GM10847 (cell line): Measurements from ENCODE around the gene PRM3.

Source experiments
- POLR2A ChIP-seq: IDR thresholded peaks from 2 replicates; pipeline ENCODE4 v1.6.1; 2011; ENCODE audit not compliant: insufficient read length; ENCODE audit errors: extremely low read depth

PRM3 gene

DNA sequence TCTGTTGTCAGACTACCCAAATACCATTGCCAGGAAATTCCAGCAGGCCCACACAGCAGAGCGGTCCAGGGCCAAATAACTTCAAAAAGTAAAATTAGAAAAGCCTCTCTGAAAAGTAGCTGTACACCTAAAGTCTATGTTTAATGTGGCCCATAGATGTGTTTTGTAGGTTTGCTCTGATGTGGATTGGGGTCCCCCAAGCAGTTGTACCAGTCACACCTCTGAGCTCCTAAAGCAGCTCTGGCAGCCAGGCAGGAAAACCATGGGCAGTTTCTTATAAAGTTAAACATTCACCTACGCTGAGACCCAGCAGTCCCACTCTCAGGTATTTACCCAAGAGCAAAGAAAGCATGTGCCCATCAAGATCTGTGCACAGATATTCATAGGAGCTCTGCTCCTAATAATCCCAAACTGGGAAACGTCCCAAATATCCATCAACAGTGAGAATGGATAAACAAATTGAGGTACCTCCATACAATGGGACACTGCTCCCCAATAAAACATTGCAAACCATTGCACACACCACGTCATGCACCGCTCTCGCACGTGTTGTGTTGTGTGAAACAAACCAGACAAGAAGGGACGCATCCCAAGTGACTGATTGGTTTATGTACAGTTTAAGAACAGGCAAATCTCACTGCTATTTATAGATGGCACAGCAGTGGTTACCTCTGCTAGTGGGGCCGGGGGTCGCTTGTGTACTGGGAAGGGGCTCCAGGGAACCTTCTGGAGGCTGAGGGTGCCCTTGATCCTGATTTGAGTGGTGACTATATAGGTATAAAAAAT is 23.5 kb upstream of the PRM3 start:
- TF ChIP-seq POLR2A: no peak

GRCh38 chr16:11296351-11296705 is 22.9 kb upstream of the PRM3 start:
- no peak for TF ChIP-seq POLR2A

DNA sequence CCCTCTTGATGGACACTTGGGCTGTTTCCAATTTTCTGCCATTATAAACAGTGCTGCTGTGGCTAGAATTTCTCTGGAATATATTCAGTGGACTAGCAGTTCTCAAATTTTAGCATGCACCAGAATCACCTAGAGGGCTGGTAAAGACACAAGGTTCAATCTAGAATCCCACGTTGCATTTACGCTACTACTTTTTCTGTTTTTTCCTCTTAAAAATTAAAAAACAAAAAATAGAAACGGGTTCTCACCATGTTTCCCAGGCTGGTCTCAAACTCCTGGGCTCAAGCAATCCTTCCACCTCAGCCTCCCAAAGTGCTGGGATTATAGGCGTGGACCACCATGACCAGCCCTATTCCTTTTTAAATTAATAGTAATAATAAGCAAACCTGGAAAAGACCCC is 22.2 kb upstream of the PRM3 start:
- no peak for TF ChIP-seq POLR2A

DNA sequence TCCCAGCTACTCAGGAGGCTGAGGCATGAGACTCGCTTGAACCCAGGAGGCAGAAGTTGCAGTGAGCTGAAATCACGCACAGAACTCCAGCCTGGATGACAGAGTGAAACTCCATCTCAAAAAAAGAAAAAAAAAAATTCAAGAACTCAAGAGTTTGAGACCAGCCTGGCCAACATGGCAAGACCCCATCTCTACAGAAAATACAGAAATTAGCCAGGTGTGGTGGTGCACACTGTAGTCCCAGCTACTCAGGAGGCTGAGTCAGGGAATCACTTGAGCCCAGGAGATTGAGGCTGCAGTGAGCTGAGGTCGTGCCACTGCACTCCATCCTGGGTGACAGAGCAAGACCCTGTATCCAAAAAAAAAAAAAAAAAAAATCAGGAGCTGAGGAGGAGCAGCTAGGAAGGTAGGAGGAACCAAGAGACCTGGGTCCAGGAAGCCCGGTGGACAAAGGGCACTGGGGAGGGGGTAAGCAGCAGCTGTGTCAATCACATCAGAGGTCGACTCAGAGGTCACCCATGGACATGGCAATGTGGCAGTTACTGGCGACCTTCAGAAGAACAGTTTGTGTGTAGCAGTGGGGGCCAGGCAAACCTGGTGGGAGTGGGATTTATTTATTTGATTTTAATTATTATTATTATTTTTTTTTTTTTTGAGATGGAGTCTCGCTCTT is 18.8 kb upstream of the PRM3 start:
- TF ChIP-seq POLR2A: no peak

DNA sequence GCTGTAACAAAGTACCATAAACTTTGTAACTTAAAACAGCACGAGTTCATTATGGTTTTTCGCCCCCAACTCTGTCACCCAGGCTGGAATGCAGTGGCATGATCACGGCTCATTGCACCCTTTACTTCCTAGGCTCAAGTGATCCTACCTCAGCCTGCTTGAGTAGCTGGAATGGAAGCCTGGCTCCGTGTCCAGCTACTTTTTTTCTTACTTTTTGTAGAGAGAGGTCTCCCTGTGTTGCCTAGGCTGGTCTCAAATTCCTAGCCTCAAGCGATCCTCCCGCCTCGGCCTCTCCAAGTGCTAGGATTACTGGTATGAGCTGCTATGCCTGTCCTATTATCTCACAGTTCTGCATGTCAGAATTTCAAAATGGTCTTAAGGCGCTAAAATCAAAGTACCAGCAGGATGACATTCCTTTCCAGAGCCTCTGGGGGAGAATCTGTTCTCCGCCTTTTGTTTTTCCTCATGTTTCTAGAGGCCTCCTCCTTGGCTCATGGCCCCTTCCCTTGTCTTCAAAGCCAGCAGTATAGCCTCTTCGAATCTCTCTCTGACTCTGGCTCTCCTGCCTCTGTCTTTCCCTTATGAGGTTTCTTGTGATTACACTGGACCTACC is 17.8 kb upstream of the PRM3 start:
- no peak for TF ChIP-seq POLR2A

GRCh38 chr16:11290102-11290893 is 16.9 kb upstream of the PRM3 start:
- TF ChIP-seq POLR2A: no peak

- TF ChIP-seq POLR2A: no peak
Observed at GRCh38 chr16:11289202-11289601, 15.8 kb upstream of the PRM3 start.

DNA sequence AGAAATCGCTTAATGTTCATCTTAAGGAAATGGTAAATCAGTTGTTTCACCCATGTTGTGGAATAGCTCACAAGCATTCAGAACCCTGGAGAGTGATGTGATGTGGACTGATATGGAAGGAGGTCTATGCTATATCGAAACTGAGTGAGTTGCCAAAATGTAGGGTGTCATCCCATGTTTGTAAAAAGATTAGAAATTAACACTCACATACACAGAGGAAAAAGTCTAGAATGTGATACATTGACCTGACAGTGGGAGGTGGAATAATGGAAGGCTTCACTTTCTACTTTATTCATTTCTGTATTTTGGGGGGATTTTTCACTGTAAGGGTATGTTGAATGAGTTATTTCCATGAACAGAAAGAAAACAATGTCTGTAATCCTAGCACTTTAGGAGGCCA is 12.4 kb upstream of the PRM3 start:
- no peak for TF ChIP-seq POLR2A

DNA sequence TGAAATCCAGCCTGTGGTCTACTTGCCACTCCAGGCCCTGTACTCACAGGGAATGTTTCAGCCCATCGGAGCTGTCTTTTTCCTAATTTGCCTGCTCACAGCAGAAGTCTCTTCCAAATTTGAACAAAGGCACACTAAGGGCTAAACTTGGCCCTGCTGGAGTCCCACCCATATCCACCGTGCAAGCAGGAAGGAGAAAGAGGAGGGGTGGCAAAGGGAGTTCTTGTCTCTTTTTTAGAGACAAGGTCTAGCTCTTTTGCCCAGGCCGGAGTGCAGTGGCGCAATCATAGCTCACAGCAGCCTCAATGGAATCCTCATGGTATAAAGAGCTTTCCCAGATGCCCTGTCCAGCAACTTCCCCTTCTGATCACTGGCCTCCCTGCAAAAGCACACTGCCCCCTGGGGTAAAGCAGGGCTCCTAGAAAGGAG is 10.4 kb upstream of the PRM3 start:
- TF ChIP-seq POLR2A: no peak

GRCh38 chr16:11280616-11281522 is 7.4 kb upstream of the PRM3 start, which contains the start of gene PRM1:
PRM1 (minus strand) TSS chr16:11281330; CDS start chr16:11281238, 92 bp downstream.
- TF ChIP-seq POLR2A: no peak

DNA sequence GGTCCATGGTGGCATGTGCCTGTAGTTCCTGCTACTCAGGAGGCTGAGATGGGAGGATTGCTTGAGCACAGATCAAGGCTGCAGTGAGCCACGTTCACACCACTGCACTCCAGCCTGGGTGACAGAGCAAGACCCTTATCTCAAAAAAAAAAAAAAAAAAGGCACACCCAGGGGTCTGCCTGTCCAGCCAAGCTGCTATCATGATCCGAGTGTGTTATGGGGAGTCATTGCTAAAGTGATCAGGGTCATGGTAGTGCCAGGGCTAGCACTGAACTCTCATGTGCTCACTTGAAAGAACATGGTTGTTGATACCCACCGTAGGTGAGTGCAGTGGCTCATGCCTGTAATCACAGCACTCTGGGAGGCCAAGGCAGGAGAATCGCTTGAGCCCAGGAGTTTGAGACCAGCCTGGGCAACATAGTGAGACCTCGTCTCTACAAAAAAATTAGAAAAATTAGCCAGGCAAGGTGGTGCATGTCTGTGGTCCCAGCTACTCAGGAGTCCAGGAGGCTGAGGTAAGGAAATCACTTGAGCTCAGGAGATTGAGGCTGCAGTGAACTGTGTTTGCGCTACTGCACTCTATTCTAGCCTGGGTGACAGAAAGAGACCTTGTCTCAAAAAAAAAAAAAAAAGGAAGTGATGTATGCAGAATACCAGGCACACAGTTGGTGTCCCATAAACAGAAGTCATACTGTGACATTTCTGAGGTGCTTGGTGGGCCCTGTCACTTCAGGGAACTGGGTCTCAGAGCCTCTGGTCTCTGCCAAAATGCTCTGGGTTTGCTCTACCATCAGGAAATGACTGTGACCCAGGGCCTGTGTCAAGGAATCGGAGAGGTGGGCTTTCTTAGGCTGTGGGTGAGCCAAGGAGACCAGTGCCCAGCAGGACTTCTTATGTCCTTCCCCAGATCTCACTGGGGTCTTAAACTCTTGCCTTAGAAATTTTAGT is 5.5 kb upstream of the PRM3 start:
- TF ChIP-seq POLR2A: no peak

DNA sequence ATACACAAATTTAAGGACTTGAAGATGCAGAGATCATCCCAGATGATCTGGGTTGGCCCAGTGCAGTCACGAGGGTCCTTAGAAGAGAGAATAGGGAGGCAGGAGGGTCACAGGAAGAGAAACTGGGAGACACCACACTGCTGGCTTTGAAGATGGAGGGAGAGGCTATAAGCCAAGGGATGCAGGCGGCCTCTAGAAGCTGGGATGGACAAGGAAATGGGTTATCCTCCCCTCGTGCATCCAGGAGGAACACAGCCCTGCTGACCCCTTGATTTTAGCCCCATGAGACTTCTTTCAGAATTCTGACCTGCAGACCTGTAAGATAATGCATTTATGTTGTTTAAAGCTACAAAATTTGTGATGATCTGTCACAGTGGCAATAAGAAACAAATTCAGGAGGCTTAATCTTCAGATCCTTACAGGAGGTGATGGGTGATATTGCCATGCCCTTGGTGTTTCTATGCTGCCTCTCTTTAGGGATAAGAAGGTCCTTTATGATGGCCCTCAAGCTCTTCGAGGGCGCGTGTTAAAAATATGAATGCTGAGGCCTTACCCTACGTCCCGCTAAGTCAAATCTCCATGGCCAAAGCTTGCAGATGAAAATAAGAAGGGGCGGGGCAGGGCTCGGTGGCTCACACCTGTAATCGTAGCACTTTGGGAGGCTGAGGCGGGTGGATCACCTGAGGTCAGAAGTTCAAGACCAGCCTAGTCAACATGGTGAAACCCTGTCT is 4.3 kb upstream of the PRM3 start:
- no peak for TF ChIP-seq POLR2A
